HepG2 (cell line): ENCODE results near the gene RHBDL1.

Experiments used
- EED ChIP-seq: sonication (generic); formaldehyde crosslinking; IDR thresholded peaks from 2 replicates; pipeline ENCODE4 v1.5.0; 2020; ENCODE audit warnings: mild to moderate bottlenecking, missing genetic modification reagents
- JUNB ChIP-seq: sonication (generic); formaldehyde crosslinking; IDR thresholded peaks from 2 replicates; pipeline ENCODE4 v1.8.0; 2022; ENCODE audit warnings: missing genetic modification reagents, mild to moderate bottlenecking, borderline replicate concordance
- POLR2A ChIP-seq, 2 experiments: IDR thresholded peaks; 2 replicates each; pipeline ENCODE4 v1.6.1; 2011; ENCODE audit warnings: low read depth in 2 of 2, low read length in 2 of 2, mild to moderate bottlenecking in 1 of 2, moderate library complexity in 1 of 2; ENCODE audit not compliant: insufficient read depth in 1 of 2
- RXRB ChIP-seq: IDR thresholded peaks from 2 replicates; pipeline ENCODE4 v1.6.1; 2016; ENCODE audit warnings: borderline replicate concordance, missing genetic modification reagents, missing compliant biosample characterization
- SUZ12 ChIP-seq: fragments of 150-350 bp; IDR thresholded peaks from 2 replicates; pipeline ENCODE4 v1.6.1; 2014; ENCODE audit warnings: low read depth, low read length
- ZNF143 ChIP-seq: sonication (generic); formaldehyde crosslinking; IDR thresholded peaks from 2 replicates; pipeline ENCODE4 v1.4.0; 2020; ENCODE audit warnings: missing genetic modification reagents
- TF ChIP-seq, protein P1 (sequence below): sonication (generic); formaldehyde crosslinking; IDR thresholded peaks from 2 replicates; pipeline ENCODE4 v1.5.0; 2020; ENCODE audit warnings: mild to moderate bottlenecking, missing genetic modification reagents, moderate library complexity

DNA sequence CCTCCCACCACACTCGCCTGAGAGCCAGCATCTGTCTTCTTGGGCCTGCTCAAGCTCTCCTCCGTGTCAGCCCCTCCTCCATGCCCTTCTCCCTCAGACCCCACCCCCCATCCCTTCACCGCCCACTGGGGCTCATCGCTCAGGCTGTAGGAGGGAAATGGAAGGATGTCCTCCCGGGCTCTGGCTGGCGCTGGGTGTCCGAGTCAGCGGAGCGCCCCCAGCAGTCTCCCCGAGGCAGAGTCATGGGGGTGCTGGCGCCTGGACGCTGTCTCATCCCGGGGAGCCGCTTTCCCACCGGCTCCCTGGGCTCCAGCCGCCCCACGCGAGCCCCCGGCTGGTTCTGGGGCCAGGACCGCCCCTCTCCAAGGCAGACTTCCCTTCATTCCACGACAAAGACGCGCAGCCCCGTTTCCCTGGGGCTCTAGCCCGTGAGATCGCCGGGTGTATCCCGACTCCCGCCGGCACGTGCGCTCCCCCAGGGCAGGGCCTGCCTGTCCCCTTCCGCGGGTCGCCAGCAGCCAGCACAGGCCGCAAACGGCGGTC, 45.0 kb downstream of the RHBDL1 start:
- no peak for TF ChIP-seq JUNB
- TF ChIP-seq RXRB (CRISPR knock-in tag): no peak
- TF ChIP-seq ZNF143 (CRISPR knock-in tag): no peak
- TF ChIP-seq, protein P1, sequence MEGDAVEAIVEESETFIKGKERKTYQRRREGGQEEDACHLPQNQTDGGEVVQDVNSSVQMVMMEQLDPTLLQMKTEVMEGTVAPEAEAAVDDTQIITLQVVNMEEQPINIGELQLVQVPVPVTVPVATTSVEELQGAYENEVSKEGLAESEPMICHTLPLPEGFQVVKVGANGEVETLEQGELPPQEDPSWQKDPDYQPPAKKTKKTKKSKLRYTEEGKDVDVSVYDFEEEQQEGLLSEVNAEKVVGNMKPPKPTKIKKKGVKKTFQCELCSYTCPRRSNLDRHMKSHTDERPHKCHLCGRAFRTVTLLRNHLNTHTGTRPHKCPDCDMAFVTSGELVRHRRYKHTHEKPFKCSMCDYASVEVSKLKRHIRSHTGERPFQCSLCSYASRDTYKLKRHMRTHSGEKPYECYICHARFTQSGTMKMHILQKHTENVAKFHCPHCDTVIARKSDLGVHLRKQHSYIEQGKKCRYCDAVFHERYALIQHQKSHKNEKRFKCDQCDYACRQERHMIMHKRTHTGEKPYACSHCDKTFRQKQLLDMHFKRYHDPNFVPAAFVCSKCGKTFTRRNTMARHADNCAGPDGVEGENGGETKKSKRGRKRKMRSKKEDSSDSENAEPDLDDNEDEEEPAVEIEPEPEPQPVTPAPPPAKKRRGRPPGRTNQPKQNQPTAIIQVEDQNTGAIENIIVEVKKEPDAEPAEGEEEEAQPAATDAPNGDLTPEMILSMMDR (CRISPR knock-in tag): peak; percentile 46
- TF ChIP-seq POLR2A (IDR thresholded peaks at IDR 0.05; ENCODE audit: insufficient read depth in 1 of 2, low read depth in 2 of 2, low read length in 2 of 2): no peak
- no peak for TF ChIP-seq EED (CRISPR knock-in tag)
- no peak for TF ChIP-seq SUZ12
